ENCODE measurements around the gene CPSF4. TPM values are rescaled to one million over a fixed set of nuclear protein-coding genes. Genes with fewer than 3 reads are reported as not detected.

CPSF4 gene
- total and polyA plus RNA-seq, 8 donors = 15.2 to 42.5 (median 23.7) TPM

DNA sequence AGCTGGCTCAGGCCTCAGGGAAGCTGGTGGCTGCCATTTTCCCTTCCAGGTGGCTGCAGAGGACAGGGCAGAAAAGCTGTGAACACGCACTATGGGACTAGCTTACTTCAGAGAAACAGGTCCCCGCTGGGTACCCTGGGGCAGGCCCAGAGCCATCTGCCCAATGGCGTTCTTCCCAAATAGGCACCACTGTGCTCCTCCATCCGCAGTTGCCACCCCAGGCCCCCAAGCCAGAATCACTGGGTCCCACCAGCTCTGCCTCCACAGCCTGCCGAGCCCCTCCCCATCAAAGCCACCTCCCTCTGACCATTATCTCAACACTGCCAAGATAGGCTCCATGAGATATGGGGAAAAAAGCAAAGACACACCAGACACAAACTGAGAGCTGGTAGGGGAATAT lies 18.5 kb upstream of the CPSF4 start:
- Histone ChIP-seq H3K4me3 (no peak overlapping the region), H3K27me3 (no peaks in the 10 kb centered on the region), H3K4me1 (no peaks in the 10 kb centered on the region), H3K36me3 (peaks cover 7 to 60% (median 27%) of the 10 kb centered on the region in 3 donors), H3K9me3 (no peaks in the 10 kb centered on the region), H3K27ac (no peak overlapping the region)
- intact Hi-C loops (cut with DNase I) = no loop called here
- ATAC-seq = no peak
- 90% methylated on average over 5 of the region's 5 CpGs for WGBS, 2 donors
- FAIRE-seq = no peak
- TF ChIP-seq, protein P1, sequence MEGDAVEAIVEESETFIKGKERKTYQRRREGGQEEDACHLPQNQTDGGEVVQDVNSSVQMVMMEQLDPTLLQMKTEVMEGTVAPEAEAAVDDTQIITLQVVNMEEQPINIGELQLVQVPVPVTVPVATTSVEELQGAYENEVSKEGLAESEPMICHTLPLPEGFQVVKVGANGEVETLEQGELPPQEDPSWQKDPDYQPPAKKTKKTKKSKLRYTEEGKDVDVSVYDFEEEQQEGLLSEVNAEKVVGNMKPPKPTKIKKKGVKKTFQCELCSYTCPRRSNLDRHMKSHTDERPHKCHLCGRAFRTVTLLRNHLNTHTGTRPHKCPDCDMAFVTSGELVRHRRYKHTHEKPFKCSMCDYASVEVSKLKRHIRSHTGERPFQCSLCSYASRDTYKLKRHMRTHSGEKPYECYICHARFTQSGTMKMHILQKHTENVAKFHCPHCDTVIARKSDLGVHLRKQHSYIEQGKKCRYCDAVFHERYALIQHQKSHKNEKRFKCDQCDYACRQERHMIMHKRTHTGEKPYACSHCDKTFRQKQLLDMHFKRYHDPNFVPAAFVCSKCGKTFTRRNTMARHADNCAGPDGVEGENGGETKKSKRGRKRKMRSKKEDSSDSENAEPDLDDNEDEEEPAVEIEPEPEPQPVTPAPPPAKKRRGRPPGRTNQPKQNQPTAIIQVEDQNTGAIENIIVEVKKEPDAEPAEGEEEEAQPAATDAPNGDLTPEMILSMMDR (IDR thresholded peaks at IDR 0.05) = no peak
- no peak for DNase-seq

DNA sequence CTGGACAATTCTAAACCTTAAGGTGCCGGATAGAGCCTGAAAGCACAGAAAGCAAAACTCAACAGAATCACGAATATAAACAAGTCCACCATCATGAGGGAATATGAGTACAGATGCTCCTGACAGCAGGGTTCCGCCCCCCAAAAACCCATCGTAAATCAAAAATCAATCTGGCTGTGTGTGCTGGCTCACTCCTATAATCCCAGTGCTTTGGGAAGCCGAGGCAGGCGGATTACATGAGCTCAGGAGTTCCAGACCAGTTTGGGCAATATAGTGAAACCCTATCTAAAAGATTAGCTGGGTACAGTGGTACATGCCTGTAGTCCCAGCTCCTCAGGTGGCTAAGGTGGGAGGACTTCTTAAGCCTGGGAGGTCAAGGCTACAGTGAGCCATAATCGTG lies 17.8 kb upstream of the CPSF4 start:
- no peak overlapping the region for H3K4me3 ChIP-seq
- intact Hi-C loops (cut with DNase I) = no loop called here
- peaks cover 7 to 59% (median 27%) of the 10 kb centered on the region in 3 donors for H3K36me3 ChIP-seq
- no peaks in the 10 kb centered on the region for H3K4me1 ChIP-seq
- TF ChIP-seq, protein P1 (IDR thresholded peaks at IDR 0.05) = no peak
- WGBS, 2 donors = 78 to 83% methylated on average over 7 of the region's 7 CpGs
- no peaks in the 10 kb centered on the region for H3K9me3 ChIP-seq
- no peaks in the 10 kb centered on the region for H3K27me3 ChIP-seq
- H3K27ac ChIP-seq = no peak overlapping the region
- FAIRE-seq = no peak
- DNase-seq = no peak
- ATAC-seq = no peak

DNA sequence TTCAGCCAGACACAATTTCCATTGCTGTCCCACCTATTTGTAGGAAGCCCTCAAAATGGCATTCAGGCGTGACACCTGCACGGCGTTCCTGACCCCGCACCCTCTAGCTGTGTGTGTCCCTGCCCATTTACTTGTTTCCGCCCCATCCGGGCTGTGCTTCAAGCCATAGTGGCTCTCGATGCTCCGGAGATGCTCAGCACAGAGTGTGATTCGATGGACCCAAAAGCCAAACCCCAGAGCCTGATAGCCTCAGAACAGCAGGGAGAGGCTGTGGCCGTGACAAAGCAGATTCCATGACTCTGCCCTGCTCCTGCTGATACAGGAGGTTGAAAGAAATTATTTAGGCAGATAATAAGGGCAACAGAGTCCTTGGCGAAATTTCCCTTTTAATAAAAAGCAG lies 16.6 kb upstream of the CPSF4 start:
- Histone ChIP-seq H3K4me1 (no peaks in the 10 kb centered on the region), H3K36me3 (peaks cover 7 to 48% (median 27%) of the 10 kb centered on the region in 3 donors), H3K9me3 (no peaks in the 10 kb centered on the region), H3K27ac (no peak overlapping the region), H3K27me3 (no peaks in the 10 kb centered on the region), H3K4me3 (no peak overlapping the region)
- 87 to 91% methylated on average over 11 of the region's 11 CpGs for WGBS, 2 donors
- FAIRE-seq (no peak), ATAC-seq (no peak), DNase-seq (no peak)
- intact Hi-C loops (cut with DNase I) = no loop called here
- TF ChIP-seq, protein P1 (IDR thresholded peaks at IDR 0.05) = no peak

DNA sequence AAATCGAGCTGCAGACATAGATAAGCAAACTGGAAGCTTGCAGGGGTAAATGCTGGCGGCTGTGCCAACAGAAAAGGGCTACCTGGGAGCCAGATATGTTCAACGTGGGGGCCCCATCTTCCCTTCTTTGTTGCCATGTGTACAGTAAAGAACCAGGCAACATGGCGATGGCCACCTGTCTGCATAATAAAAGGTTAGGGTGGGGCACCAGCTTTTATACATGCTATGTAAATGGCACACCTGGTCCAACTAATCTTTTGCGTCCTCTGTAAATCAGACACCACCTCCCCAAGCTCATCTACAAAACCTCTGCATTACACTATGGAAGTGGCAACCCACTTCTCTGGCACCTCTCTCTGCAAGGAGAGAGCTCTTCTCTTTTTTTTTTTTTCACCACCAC lies 16.1 kb upstream of the CPSF4 start:
- ATAC-seq (no peak), DNase-seq (no peak), FAIRE-seq (no peak)
- WGBS, 2 donors = 69 to 73% methylated on average over 5 of the region's 5 CpGs
- Histone ChIP-seq H3K36me3 (peaks cover 7 to 44% (median 26%) of the 10 kb centered on the region in 3 donors), H3K4me3 (no peak overlapping the region), H3K27me3 (no peaks in the 10 kb centered on the region), H3K9me3 (no peaks in the 10 kb centered on the region), H3K4me1 (no peaks in the 10 kb centered on the region), H3K27ac (no peak overlapping the region)
- TF ChIP-seq, protein P1 (IDR thresholded peaks at IDR 0.05) = no peak
- intact Hi-C loops (cut with DNase I) = no loop called here

DNA sequence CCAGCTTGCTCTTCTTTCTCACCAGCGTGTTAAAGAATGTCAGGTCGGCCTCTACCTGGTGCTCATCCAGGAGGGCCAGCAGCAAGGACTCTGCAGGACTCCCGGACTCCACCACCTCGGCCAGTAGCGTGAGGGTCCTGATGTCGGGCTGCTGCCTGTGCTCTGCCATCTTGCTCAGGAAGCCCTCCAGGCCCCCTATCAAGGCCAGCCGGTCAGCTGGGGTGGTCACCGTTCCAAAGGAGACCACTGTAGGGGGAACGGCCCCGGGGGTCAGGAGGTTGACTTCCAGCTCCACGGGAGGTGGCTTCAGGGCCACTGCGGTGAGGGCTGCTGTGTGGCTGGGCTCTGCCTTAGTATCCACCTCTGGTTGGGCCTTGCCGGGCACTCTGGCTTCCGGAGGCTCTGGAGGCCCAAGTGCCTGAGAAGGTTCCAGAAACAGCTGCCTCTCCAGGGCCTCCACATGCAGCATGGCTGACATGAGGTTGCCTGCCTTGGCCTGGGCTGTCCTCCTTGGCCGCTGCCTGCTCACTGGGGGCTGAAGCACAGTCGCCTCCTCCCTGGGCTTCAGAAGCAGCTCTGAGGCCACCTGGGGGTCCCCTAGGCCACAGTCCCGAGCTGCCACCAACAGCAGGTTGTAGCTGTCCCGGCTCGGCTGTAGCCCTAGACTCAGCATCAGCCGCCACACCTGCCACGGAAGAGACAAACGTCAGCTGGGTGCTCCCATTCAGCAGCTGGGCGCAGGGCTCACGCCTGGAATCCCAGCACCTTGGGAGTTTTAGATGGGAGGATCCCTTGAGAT lies 13.6 kb upstream of the CPSF4 start:
- peaks cover 0 to 24% (median 10%) of the 10 kb centered on the region in 3 donors for H3K36me3 ChIP-seq
- intact Hi-C loops (cut with DNase I) = no loop called here
- TF ChIP-seq, protein P1 (IDR thresholded peaks at IDR 0.05) = no peak
- no peak for ATAC-seq
- H3K27me3 ChIP-seq = no peaks in the 10 kb centered on the region
- H3K4me3 ChIP-seq = no peak overlapping the region
- WGBS, 2 donors = 91 to 92% methylated on average over 24 of the region's 24 CpGs
- no peak for DNase-seq
- H3K27ac ChIP-seq = no peak overlapping the region
- no peaks in the 10 kb centered on the region for H3K4me1 ChIP-seq
- FAIRE-seq = no peak
- no peaks in the 10 kb centered on the region for H3K9me3 ChIP-seq
